Sigmoid colon (tissue), 4 donors: ENCODE measurements around the gene OPRL1.

Experiments used
- CTCF ChIP-seq, 4 experiments: fragments of 450-650 bp in 3 of 4; fragments of 200-600 bp in 1 of 4; IDR thresholded peaks; one replicate each; pipeline ENCODE4 v1.5.1; 2016 to 2019; ENCODE audit warnings: antibody characterized with exemption in 4 of 4, mild to moderate bottlenecking in 3 of 4, moderate library complexity in 2 of 4
- POLR2A ChIP-seq, 2 donors: fragments of 450-650 bp; IDR thresholded peaks; one replicate each; pipeline ENCODE4 v1.6.1; 2016; ENCODE audit warnings: antibody characterized with exemption in 2 of 2, mild to moderate bottlenecking in 2 of 2, moderate library complexity in 2 of 2
- POLR2AphosphoS5 ChIP-seq, 4 donors: sonication (generic); formaldehyde crosslinking; IDR thresholded peaks; one replicate each; pipeline ENCODE4 v1.6.1; 2017; ENCODE audit warnings: antibody characterized with exemption in 4 of 4

GRCh38 chr20:64149809-64150560, 70.1 kb downstream of the OPRL1 start:
- no peak for TF ChIP-seq CTCF (IDR thresholded peaks at IDR 0.05)
- no peak for TF ChIP-seq POLR2A (IDR thresholded peaks at IDR 0.05)
- TF ChIP-seq POLR2AphosphoS5 (IDR thresholded peaks at IDR 0.05), result no peak
